GM19372 (cell line): ENCODE data around the gene CCBE1.

Source experiments
- ATAC-seq: cut with Tn5 transposase; IDR thresholded peaks from one replicate; pipeline ENCODE4 v1.9.1; 2021; ENCODE audit warnings: mild to moderate bottlenecking, low read depth, moderate library complexity; ENCODE audit not compliant: unreplicated experiment

Gene CCBE1

DNA sequence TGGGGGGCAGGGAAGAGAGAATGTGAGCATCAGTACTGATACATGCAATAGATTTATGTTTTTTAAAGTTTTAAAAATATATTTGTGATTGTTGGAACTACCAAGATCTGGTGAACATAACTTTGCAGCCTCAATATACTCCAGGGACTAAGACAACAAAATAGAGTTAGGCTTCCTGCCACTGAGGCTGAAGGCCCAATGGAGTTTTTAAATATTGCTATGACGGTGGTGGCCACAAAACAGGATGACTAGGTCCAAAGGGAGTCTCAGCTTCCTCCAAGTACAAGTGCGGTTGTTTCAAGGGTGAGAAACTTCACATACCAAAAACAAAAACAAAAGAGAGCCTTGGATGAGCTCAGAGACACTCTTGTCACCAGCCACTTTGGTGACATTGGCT lies 72.9 kb downstream of the CCBE1 start:
- no peak for ATAC-seq

DNA sequence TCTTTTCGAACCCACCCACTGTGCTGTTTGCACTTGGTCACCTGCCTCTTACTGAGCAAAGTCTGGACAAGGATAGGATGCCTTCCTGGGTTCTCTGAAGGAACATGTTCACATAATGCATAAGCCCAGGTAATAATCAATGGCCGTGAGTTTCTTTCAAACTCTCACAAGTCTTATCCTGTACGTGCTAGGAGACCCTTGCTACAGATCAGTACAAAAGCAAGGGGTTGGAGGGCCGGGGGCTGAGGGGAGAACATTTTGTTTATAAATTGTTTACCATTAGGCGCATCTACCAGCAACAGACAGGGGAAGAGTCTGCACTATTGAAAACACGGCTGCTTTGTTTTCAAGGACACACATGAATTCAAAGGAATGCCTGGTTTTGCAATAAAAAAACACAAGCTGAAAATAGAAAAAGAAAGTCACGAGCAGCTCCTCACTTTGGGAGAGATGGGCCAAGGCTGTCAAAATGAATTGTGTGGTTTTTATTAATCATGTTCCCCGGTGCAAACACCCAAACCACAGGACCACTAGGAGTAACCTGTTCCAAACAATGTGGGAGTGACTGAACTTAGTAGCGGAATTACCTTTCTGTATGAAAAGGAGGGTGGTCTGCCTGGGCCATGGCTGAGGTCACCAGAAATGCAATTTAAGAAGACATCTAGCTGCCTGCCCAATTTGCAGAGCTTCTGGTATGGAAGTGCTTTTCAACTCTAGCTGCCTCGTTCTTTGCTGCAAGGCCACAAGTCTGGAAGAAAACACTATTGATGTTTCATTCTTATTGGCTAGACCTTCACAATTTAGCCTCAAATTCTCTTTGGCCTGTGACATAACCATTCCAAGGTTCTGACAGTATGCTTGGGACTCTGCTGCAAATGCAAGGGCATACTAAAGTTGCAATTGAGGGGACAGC lies 73.5 kb downstream of the CCBE1 start:
- no peak for ATAC-seq

DNA sequence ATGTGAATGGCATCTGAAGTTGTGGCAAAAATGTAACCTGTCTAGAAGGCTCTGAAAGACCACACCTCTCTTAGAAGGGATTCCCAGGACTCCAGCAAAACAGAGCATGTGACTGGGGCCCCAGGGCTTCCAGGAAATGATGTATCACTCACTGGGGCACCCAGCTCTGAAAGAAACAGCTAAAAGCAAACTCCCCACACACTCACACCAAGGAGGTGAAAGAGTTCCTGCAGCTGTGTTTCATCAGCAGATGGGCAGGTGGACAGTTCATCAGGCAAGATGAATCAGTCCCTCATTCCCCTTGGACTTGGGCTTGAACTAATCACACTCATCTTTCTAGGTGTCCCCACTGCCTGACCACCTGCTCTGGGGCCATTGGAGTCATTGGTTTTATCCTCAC lies 76.2 kb downstream of the CCBE1 start:
- no peak for ATAC-seq

DNA sequence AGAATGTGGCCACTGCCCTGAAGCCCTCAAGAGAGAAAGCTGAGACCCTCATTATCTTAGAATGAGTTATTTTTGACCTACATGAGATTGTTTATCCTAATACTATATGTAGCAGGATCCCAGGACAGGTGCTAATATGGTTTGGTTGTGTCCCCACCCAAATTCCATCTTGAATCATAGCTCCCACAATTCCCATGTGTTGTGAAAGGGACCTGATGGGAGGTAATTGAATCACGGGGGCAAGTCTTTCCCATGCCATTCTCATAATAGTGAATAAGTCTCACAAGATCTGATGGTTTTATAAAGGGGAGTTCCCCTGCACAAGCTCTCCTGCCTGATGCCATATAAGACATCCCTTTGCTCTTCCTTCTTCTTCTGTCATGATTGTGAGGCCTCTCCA lies 76.8 kb downstream of the CCBE1 start:
- ATAC-seq, result no peak

DNA sequence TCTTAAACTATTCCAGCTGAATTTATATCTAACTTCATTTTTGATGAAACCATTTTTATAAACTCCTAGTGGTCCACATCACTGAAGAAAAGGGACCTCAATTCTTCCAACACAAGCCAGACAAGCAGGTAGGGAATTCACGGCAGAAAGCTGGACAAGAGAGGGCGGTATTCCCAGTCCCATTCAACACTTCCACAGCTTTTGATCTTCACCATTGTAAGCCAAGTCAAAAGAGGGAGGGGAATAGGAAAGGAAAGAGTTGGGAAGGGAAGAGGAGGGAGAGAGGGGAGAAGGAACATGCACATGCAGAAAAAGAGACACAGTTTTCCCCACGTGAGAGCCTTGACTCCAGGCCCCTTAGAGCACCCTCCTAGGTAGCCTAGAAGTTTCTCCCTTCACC lies 77.4 kb downstream of the CCBE1 start:
- no peak for ATAC-seq

DNA sequence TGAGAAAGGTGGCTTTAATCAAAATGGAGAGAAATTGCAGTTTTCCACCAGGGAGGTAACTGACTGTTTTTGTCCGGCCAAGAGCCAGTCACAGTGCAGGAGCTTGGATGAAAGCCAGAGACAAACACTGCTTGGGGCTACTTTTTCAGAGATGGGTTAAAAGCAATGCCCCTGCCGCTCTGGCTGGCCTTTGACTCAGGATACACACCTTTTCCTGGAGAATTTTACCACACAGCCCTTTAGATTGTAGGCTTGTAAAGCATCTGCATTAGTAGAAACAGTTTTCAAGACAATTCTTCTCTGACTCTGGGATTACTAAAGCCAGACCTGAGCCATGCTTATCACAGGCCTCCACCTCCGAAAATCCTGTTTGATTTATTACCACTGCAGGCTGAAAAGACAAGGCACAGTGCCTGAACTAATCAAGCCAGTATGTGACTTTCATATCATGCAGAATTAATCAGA lies 79.7 kb downstream of the CCBE1 start:
- no peak for ATAC-seq

DNA sequence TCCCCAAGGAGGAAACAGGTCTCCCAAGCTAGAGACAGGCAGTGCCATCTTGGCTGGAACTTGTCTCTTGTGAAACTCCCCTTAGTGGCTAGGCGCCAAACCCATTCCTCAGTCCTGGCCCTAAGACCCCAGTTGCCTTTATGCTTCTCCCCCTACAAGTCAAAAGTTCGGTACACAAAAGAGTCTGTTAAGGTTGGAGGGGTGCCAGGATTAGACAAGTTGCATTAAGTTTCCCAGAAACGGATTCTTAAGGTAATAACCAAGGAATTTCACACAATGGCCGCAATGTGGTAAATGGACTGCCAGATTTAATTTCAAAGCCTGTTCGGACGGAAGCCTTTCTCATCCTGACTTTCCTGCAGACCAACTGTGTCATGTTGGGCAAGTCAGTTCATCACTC lies 80.7 kb downstream of the CCBE1 start:
- ATAC-seq, result no peak

DNA sequence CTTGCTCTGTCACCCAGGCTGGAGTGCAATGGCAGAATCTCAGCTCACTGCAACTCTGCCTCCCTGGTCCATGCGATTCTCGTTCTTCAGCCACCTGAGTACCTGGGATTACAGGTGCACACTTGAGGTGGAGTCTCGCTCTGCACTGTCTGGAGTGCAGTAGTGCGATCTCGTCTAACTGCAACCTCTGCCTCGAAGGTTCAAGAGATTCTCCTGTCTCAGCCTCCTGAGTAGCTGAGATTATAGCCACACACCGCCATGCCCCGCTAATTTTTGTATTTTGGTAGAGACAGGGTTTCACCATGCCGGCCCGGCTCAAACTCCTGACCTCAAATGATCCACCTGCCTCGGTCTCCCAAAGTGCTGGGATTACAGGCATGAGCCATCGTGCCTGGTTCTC lies 83.3 kb downstream of the CCBE1 start:
- no peak for ATAC-seq

DNA sequence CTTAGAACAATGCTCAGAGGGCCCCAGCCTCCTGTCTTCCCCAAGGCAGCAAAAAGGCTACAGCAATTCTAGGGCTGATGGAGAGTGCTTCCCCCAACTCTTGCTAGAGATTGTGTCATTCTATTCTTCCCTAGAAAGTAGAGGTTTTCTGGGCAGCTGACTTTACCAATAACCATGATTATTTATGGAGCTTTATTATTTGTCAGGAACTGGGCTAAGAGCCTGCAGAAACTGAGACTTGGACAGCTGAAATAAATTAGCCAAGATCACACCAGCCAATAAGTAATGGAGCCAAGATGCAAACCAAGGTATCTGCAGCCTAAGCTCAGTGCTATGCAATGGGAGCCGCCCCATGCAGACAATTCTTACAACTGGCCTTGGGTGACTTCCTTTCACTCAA lies 84.8 kb downstream of the CCBE1 start:
- ATAC-seq, result no peak

DNA sequence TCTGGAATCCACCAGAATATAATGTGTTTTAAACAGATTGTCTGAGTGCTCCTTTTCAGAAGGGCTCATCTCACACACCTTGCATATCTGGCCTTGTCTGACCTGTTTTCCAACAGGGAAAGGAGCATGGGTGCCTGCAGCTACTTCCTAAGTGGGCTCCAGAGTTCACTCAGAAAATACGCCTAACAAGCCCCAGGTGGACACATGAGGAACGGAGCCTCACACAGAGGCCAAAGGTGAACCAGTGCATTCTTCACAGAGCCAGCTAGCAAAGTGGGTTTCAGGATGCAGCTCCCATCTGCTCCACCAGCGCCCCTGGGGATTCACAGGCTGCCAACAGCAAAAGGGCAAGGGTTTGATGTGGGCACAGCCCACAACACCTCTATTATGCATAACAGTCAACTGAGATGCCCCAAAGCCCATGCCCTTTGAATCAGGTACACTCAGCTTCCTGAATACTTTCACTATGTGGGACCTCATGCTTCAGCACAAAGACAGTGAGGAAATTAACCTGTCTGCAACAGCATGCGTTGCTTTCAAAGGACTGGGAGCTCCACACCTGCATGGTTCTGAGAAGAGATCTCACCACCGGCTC lies 86.6 kb downstream of the CCBE1 start:
- ATAC-seq, result no peak

DNA sequence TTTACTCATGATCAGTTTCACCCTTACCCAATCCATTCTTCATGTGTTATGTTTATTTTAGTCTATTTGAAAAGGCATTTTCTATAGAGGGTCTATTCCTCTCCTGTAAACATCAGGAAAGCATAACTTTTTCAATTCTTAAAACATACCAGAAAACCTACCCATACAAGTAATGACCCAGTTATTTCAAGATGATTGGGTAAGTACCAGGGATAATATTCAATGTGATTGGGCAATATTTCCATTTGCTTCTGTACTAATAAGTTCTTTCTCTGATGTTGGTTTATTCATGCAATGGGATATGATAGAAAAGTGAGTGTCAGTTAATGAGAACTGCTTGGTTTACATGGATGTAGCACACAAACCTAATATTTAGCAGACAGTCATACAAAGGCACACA lies 87.6 kb downstream of the CCBE1 start:
- ATAC-seq, result no peak

DNA sequence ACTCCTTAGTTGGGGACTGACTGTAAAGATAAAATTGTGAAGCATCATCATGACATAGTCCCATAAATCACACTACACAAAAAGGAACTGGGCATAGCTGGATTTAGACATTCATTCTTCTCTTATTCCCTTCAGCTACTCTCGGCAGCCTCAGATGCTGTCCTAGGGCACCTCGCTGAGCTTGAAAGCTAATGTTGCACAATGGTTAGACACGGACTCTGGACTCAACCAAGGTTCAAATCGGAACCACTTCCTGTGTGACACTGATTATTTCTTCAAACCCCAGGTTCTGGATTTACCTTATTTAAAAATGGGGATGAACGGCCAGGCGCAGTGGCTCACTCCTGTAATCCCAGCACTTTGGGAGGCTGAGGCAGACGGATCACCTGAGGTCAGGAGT lies 89.8 kb downstream of the CCBE1 start:
- ATAC-seq, result no peak

DNA sequence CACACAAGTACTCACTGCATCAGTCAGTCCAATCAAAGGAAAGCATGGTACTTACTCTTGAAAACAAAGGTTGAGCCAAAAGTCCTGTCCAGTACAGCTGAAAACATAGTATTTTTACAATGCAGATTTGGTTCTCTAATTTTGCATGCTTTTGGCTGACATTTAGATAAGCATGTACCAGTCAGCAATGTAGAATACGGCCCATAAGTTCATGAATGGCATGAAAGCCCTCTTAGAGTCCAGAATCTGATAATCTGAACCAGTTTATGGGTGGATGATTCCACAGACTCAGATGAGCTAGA lies 90.2 kb downstream of the CCBE1 start:
- no peak for ATAC-seq

DNA sequence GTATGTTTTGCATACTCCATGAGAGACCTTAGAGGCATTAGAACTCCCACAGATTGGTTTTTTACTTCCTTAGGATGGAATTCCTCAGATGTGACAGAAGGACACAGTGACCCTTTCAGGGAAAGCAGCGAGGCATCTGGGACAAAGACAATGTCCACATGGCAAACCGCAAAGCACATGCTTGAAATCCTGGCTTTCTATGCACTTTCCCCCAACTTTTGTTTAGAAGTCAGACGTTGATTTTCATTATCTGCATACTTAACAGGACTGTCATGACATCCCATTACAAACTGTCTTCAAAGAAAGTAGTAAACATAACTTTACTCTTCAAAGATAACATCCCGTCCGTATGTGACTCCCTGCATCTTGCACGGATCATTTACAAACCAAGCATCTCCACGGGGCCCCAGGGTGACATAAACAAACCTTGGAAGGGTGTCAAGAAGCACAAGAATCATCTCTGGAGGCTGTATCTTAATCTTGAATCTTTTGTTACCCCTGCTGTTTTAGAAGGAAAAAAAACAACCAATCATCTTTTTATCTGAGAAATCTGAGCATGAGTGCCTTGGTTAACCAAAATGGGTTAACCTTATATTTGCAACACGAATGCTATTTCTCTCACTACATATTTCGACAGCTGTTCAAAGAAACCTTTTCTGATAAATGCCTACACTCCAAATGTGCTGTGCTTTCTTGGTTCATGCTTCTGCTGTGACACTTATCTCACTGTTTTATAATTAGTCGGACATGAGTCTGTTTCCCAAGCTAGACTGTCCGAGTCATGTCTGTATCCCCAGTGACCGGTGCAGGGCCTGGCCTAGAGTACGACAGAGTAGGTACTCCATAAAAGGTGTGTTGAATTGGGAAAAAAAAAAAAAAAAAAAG lies 90.8 kb downstream of the CCBE1 start:
- no peak for ATAC-seq

DNA sequence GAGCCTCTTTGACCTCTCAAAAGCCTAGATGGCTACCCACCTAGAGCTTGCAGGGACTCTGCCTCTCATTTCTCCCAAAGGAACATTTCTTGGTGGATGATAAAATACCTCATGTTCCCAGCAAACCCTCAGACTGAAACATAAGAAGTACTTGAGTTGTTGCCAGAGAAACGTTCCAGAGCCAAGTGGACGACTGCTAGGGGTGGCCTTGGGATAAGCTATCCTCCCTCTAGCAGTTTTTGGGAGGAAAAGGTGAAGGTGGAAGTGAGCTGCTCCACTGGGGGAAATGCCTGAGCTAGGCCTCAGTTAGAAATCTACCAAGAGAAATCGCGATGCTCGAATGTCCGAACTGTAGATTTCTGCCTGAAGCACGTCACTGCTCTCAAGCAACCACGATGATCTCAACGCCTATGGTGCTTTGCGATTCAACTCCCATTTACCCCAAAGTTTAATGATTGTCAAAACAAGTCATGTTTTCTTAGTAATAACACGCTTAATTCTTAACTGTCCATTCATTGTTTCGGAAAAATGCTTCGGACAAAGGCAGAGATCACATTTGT lies 91.5 kb downstream of the CCBE1 start:
- no peak for ATAC-seq

DNA sequence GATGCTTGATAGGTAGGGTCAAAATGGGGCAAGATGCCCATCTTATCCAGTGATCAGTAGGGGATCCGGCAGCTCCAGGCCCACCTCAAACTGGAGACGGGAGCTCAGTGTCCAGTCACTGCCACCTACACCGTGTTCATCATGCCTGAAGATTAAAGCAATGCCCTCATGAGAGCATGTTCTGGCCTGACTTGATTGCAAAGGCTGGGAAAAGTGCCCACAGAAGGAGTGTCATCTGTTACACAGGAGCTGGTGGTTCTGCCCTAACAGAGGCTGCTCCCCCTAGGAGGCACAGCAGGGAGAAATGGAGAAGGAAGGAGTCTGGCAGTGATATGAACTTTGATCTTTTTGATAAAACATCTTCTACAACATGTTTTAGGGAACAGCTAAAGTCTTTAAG lies 92.3 kb downstream of the CCBE1 start:
- no peak for ATAC-seq

DNA sequence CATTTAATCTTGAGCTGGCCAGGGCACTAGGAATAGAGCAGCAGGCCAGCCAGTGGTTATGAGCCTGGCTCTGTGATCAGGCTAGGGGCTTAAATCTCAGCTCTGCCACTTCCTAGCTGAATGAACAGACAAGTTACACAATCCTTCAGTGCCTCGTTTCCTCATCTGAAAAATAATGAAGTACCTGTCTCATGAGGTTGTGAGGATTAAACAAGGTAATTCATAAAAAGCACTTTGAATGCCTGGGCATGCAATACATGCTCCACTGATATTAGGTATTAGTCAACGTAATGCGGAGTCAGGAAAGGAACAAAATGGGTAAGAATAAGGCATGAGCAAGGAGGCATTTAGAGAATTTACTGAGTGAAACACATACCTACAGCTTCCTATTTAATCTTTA lies 100.2 kb downstream of the CCBE1 start:
- ATAC-seq, result no peak

DNA sequence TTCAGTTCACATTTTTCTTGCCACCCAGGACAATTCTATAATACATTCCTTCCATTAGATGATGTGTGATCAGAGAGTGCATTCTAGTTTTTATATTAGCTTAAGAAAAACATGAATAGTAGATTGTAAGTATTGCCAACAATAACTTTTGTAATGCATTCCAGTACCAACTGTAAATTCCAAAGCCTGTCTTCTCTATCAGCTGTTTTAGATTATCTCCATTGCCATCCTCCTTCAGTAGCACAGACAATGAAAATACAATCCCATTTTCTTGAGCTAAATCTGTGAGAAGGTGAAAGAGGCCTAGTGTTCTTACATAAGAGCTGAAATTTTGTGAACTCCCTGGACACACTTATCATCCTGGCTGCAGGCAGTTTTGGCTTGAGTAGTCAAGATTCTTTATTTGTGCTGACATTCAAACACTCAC lies 103.9 kb downstream of the CCBE1 start:
- no peak for ATAC-seq

DNA sequence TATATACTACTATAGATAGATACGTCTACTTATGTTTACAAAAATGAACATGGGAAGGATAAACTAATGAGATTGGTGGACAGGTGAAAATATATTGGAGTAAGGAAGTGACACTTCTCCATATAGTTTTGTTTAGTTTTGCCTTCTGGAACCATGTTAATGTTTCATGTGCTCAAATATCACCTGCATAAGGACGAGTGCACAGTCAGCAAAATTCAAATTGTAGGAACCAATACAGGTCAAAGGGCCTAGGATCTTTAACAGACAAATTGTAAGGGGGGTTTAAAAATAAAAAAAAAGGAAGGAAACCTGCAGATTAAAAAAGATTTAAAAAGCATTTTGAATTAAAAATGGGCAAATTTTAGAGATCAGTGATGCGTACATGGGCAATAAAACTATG lies 104.6 kb downstream of the CCBE1 start:
- no peak for ATAC-seq

DNA sequence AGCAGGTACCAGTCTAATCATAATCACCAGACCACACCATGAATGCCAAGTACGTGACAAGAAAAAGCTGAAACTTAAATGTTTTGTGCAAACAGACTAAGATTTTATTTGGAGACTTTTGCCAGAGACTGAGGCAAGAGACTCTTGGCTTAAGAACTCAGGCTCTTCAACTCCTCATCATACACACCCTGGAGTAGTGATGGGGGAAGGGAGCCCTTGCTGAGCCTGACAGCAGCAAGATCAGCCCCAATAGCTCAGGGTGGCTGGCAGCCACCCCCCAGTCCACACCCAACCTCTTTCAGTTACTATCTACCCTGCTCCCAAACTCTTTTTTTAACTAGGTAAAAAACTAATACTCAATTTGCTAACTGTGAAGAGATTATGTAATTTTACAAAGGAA lies 114.8 kb downstream of the CCBE1 start:
- ATAC-seq, result no peak

DNA sequence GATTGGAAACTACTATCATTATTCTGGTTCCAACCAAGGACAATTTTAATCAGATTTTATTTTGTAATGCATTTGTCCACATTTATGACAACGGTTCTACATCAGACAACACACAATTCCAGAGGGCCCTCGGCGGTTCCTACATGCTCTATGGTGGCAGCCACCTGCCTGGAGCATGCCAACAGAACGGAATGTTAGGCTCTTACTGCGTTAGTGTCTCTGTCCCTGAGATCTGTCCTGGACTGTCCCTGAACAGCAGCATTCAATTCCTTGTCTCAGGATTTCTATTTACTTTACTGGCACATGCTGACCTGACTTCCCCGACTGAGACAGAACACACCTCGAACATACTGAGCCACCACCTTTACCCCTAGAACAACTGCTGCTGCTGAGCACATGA lies 117.7 kb downstream of the CCBE1 start:
- no peak for ATAC-seq
